Putamen (tissue), 1 donor: ENCODE results near the gene C4orf46.

Experiments used
- DNase-seq: peaks from one replicate; pipeline ENCODE4 v3.0.0-alpha.2; 2016; ENCODE audit warnings: low spot score

C4orf46 gene

DNA sequence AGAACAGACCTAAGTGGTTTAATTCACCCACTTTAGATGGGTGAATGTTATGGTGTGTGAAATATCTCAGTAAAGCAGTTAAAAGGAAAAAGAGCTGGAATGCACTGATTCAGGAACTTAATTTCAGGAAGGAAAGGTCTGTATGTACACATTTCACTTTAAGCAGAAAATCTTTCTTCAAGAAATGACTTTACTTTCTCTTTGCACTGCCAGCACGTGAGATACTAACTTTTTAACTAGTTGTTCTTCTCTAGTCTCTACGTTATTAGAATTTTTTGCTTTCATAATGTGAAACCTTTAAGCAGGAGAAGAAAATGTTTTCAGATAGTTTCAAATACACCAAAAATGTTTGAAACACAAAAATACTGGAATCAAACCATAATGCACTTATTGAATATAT is 18.8 kb downstream of the C4orf46 start:
- DNase-seq = no peak

DNA sequence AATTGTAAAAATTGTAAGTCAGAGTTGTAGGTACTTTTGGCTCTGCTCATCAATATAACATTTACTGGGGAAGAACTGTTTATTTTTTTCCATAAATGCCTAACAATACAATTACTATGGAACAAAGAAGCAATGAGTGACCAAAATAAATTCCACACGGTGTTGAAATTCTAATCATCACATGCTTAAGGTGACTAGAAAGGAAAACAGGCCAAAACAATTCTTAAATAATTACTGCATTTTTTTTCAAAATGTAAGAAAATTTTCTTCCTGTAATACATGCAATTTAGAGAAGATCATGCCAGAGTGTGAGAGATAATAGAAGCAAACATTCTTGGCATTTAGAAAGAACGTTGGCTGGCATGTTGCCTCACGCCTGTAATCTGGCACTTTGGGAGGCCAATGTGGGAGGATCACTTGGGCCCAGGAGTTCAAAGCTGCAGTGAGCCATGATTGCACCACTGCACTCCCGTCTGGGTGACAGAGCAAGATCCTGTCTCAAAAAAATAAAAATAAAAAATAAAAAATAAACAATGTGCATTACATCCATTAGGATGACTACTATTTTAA is 22.5 kb downstream of the C4orf46 start:
- DNase-seq = no peak

DNA sequence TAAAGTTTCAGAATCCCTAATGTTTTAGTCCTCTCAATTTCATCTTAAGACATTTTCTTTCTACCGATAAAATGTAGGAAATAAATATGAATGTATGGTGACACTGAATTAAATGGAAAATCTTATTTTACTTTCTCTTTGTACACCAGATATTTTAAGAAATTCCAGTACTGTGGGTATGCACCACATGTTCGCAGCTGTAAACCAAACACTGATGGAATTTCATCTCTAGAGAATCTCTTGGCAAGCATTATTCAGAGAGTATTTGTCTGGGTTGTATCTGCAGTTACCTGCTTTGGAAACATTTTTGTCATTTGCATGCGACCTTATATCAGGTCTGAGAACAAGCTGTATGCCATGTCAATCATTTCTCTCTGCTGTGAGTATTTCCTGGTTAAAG is 26.9 kb downstream of the C4orf46 start:
- no peak for DNase-seq

DNA sequence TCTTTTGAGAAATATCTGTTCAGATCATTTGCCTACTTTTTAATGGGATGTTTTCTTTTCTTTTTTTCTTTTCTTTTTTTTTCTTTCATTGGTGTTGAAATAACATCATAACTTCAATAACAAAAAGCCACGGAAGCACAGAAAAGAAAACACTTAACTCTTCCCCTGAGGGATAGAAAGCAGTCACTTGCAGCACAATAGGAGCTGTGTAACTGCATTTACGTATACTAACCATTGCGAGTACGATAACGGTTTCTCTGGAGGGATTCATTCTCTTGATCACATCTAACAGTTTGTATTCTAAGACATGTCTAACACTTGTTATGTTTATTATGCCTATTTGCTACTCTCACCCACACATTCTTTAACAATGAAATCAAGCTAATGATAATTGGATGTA is 27.3 kb downstream of the C4orf46 start:
- no peak for DNase-seq

DNA sequence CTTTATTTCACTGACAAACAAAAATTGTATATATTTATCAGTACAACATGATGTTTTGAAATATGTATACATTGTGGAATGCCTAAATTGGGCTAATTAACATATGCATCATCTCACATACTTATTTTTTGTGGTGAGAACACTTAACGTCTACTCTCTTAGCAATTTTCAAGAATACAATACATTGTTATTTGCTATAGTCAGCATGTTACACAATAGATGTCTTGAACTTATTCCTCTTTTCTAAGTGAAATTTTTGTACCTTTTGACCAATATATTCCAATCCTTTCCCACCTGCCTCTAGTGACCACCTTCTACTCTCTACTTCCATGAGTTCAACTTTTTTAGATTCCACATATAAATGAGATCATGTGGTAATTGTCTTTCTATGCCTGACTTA is 35.1 kb downstream of the C4orf46 start:
- no peak for DNase-seq

DNA sequence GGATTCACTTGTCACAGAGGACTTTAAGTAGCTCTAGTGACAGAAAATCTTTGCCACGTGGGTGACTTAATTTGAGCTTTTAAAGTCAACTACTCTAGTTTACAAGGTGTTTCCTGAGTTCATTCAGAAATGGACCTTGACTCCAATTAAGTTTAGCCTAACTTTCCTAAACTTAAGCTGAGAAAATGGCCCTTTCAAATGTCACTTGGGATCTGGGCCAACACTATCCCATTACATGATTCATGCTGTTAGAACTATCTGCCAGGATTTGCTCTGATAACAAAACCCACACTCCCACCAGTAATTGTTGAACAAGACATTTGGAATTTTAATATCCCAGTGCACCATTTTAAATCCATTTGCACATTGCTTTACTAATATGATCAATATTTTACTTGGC is 40.8 kb downstream of the C4orf46 start:
- no peak for DNase-seq

DNA sequence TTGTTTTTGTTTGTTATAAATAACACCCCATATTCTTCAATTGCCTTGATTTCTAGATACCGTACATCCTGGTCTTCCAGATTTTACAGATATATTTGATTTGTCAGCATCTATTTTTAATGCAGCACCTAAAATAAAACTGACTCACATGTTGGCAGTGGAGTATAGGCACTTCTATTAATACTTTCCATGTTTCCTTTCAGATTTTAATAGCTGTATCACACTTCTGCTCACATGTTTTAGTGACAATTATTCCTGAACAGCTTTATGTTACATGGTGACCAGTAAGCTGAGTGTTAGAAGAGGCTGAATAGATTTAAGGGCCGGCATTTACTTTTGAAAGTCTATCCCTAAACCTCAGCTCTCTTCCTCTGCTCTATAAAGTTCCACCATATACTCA is 46.1 kb downstream of the C4orf46 start:
- DNase-seq = peak; percentile 1

DNA sequence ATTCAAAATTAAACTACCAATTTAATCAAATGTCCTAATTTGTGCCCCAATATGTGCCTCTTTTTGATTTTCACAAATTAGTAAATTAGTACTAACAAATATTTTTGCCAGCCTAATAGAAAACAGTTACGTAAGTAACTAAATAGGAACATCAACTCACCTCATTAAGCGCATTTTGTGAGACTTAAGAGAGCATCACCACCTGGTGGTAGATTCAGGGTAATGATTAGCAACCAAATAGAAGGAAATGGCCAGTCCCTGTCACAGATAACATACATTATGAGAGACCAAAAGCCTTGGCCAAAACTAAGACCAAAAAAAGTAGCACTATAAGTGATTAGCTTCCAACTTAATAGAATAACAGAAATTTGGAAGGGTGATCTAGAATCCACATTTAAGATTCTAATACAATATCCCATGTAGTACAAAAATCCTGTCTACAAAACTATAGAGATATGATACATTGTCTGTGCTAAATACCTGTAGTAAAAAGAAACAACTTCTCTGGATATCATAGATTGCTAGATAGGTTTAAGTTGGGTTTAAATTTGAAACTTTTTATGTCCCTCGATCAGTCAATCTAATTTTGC is 46.7 kb downstream of the C4orf46 start:
- peak; percentile 30 for DNase-seq

DNA sequence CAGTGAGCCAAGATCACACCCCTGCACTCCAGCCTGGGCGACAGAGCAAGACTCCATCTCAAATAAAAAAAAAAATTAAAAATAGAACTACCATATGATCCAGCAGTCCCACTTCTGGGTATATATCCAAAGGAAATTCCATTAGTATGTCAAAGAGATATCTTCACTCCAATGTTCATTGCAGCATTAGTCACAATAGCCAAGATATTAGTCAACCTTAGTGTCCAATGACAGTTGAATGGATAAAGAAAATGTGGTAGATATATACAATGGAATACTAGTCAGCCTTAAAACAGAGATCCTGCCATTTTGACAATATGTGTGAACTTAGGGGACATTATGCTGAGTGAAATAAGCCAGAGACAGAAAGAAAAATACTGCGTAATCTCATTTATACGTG is 49.4 kb downstream of the C4orf46 start:
- DNase-seq = no peak

DNA sequence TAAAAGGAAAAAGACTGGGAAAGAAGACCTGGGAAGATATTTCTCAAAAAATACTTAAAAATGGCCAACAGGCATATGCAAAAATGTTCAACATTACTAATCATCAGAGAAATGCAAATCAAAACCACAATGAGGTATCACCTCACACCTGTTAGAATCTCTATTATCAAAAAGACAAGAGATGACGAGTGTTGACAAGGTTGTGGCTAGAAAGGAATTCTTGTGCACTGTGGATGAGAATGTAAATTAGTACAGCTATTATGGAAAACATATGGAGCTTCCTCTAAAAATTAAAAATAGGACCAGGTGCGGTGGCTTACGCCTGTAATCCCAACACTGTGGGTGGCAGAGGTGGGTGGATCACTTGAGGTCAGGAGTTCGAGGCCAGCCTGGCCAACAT is 50.0 kb downstream of the C4orf46 start:
- no peak for DNase-seq

DNA sequence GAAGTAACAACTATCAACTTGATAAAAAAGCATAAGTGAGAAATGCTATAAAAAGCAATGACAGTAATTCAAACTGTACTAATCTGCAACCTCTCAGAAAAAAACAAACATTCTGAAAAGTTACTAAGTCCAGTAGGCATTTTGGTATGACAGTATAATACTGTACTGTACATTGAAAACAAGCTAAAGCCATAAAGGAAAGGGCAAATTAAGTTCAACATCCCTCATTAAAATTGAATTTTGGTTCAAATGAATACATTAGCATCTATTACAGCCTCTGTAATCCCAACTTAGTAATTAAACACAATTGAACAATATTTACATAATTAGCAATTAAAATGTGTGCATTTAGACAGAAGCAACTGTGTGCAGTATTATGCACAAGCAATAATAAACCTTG is 53.7 kb downstream of the C4orf46 start:
- DNase-seq = no peak
